HG03135 (cell line): Measurements from ENCODE around the gene PDZD11.
"Not testable (repeated sequence)": the region's sequence is repeated elsewhere in the genome, so short reads cannot be mapped to it uniquely, and the experiment has no call there.

Experiments used
- ATAC-seq: cut with Tn5 transposase; IDR thresholded peaks from one replicate; pipeline ENCODE4 v1.9.1; 2021; ENCODE audit warnings: mild to moderate bottlenecking, moderate library complexity; ENCODE audit not compliant: unreplicated experiment

Gene PDZD11, protein sequence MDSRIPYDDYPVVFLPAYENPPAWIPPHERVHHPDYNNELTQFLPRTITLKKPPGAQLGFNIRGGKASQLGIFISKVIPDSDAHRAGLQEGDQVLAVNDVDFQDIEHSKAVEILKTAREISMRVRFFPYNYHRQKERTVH

DNA sequence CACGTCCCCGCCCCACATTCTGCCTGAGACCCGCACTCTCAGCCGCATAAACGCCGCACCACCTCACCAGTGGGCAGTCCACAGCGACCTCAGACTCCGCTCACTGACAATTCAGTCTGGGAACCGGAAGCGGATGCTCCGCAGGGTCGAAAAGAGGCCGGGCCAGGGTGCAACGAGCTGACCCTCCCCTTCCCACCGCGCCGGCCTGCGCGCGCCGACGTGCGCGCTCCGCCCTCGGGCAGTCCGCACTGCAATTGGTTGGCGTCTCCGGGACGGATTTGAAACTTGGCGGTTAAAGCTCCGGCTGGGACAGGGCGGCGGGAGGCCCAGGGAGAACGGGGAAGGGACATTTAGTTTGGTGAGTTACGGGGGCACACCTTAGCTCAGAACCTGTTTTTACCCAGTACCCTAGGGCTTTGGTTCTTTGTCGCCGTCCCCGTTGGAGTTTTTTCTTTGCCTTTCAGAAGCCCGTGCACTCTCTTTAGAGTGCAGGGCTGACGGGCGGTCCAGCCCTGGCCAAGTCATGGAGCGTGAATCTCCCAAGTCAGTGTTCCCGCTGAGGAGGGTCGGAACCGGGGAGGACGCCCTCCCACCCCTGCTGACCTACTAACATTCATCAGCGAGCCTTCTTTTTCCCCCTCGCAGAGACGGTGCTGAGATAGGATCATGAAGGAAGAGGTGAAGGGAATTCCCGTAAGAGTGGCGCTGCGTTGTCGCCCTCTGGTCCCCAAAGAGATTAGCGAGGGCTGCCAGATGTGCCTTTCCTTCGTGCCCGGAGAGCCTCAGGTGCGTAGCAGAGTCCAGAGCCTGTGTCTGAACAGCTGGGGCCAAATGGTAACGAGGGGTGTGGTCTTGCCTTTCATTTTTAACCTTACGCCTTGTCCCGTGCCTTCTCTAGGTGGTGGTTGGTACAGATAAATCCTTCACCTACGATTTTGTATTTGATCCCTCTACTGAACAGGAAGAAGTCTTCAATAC, at the start of gene PDZD11, which contains the start of gene KIF4A:
PDZD11 (minus strand) TSS at position 135 of the 978 bp plus-strand sequence. CDS start 586 bp downstream, outside the sequence.
KIF4A (plus strand) TSS at position 312 of the 978 bp plus-strand sequence; CDS start at position 667, 355 bp downstream.
- ATAC-seq, result peak; percentile 94

DNA sequence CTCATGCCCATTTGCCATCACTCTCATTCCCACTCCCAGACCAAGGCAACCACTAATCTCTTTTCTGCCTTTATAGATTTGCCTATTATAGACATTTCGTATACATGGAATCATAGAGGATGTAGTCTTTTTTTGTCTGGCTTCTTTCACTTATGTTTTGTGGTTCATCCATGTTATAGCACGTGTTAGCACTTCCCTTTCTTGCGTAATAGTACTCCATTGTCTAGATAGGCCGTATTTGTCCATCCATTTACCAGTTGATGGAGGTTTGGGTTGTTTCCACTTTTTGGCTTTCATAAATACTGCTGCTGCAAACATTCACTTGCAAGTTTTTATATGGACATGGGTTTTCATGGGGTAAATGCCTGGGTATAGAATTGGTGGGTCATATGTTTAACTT, 48.6 kb upstream of the PDZD11 start:
- no peak for ATAC-seq

DNA sequence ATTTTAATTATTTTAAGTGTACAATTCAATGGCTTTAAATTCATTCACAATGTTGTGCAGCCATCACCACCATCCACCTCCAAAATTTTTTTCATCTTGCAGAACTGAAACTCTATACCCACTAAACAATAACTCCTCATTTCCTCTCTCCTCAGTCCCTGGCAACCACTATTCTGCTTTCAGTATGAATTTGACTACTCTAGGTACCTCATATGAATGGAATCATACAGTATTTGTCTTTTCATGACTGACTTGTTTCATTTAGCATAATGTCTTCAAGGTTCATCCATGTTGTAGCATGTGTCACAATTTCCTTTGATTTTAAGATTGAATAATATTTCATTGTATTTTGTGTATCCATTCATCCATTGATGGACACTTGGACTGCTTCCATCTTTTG, 47.0 kb upstream of the PDZD11 start:
- ATAC-seq, result peak; percentile 100

DNA sequence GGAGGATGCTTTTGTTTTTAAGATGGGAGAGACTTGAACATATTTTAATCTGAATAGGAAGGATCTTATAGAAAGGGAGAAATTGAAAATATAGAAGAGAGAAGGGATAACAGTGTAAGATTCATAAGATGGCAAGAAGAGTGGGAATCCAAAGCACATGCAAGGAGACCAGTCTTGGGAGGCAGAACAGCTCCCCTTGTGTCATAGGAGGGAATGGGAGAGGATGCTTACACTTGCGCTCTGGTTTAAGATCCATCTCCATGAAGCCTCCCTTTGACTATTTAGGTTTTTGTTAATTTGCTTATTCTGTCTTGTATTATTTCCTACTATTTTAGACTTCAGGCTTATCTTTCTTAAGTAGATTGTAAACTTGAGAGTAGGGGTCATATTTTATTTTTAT, 42.9 kb upstream of the PDZD11 start:
- no peak for ATAC-seq

DNA sequence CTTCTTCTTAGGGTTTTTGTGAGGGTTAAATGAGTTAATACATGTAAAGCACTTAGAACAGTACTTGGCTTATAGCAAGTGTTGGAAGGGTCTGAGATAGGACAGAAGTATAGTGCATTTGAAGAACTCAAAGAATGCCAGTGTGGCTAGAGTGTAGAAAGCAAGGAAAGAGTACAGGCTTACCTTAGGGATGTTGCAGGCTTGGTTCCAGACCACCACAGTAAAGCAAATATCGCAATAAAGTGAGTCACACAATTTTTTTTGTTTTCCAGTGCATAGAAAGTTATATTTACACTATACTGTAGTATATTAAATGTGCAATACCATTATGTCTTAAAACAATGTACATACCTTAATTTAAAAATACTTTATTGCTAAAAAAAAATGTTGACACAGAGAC, 41.4 kb upstream of the PDZD11 start:
- no peak for ATAC-seq

DNA sequence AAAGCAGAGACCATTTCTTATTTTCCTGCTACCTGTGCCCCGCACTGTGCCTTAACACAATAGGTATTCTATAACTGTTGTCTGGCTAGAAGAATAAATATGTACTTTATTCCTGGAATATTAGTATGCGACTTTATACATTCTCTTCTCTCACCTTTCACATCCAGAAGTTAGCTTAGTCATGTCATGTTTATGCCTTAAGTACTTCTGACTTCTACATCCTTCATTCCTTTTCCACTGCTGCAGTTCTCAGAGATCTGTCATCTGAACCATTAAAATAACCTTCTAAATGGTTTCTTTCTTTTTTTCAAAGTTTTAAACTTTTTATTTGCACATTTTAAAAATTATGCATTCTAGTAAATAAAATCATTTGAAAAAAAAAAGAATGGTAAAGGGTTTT, 34.6 kb upstream of the PDZD11 start:
- no peak for ATAC-seq

DNA sequence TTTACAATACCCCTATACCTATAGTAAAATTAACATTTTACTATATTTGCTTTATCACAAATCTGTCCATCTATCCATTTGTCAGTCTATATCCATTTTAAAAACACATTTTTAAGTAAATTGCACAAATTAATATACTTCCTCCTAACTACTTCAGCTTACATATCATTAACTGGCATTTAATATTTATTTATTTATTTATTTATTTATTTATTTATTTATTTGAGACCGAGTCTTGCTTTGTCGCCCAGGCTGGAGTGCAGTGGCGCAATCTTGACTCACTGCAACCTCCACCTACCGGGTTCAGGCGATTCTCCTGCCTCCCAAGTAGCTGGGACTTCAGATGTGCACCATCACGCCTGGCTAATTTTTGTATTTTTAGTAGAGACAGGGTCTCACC, 33.9 kb upstream of the PDZD11 start:
- ATAC-seq, result not testable (repeated sequence)

DNA sequence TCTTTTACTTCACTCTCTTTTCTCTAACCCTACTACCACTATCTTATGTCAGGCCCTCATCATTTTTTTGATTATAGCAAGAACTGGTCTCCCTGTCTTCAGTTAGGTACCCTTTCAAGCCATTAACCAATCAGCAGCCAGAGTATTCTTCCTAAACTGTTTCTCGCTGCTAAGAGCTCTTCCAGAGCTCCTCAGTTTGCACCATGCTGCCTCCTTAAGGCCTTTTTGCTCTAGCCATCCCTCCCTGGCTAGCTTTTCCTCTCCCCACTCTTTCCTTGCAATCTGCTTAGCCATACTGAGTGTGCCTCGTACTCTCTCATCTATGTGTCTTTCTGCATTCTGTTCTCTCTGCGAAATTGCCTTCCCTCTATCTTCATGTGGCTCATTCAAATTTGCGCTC, 33.1 kb upstream of the PDZD11 start:
- ATAC-seq, result no peak

DNA sequence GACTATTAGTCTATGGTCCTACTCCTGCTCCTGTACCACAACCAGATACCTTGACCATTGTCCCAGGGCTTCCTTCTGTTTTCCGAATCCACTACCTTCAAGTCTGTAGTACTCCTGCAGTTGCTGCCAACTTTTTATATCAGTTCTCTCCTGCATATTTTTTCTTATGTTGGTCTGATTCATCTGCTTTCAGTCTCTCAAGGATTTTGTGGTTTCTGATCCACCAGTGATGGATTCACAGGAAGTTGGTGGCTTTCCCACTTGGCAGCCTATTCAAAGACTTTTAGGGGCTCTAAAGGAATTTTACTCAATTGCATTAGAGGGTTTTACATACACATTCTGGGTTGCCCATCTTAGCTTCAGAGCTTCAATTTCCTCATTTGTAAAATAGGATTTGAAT, 23.8 kb upstream of the PDZD11 start:
- ATAC-seq, result no peak

DNA sequence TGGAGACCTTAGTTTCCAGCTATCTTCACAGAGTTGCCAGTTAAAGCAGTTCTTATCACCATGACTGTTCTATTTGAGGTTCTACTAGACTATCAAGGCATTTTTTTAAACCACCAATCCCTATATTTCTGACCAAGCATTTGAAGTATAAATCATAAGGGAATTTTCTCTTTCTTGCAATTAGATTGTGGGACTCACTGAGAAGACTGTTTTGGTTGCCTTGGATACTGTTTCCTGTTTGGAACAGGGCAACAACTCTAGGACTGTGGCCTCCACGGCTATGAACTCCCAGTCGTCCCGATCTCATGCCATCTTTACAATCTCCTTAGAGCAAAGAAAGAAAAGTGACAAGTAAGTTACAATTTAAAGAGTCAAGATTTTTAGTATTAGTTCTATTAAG, 12.0 kb upstream of the PDZD11 start:
- no peak for ATAC-seq

DNA sequence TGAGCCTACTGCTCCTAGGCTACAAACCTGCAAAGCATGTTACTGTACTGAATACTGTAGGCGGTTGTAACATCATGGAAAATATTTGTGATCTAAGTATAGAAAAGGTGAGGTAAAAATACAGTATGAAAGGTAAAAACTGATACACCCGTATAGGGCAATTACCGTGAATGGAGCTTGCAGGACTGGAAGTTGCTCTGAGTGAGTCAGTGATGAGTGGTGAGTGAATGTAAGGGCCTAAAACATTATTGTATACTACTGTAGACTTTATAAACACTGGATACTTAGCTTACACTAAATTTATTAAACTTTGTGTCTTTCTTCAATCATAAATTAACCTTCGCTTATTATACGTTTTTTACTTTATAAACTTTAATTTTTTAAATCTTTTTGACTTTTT, 3.9 kb upstream of the PDZD11 start:
- ATAC-seq, result no peak

DNA sequence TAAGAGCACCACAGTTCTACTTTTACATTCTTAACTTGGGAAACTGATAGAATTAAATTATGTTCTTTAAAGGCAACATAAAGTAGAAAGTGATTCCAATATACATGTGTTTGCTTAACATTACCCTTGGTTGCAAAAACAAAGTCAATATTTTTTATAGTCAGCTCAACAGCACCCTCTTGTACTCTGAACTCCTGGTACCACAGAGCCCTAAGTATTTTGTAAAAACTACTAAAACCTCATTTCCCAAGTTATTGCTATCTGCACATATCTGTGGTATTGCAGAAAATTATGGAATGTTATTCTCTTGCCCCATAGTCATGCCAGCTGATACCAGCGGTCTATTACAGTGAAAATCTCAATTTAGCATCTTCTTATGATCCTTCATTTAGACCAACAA, 3.1 kb upstream of the PDZD11 start:
- ATAC-seq, result no peak

DNA sequence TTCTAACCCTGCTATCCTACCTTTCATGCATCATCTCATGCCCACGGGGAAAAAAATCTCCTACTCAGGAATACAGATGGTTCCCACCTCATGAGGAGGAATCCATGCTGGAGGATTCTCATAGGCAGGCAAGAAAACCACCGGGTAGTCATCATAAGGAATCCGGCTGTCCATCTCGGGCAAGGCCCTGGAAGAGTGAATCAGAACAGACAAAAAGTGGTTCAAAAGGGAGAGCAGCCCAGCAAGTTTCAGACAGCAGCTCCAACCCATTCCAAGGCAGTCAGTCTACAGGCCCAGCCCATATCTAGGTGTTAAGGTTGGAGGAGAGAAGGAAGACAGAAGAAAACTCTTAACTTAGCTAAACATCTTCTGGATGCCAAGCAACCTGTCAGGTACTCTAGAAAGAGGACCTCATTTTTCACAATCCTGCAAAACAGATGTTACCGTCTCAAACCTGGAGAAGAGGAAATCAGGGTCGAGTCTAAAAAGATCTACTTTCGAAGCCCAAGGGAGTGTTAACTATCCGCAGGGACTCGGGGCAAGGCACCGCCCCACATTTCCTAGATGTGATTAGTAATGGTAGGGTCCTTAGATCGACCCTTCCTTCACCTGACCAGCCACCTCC, 447 bp downstream of the PDZD11 start:
- no peak for ATAC-seq

DNA sequence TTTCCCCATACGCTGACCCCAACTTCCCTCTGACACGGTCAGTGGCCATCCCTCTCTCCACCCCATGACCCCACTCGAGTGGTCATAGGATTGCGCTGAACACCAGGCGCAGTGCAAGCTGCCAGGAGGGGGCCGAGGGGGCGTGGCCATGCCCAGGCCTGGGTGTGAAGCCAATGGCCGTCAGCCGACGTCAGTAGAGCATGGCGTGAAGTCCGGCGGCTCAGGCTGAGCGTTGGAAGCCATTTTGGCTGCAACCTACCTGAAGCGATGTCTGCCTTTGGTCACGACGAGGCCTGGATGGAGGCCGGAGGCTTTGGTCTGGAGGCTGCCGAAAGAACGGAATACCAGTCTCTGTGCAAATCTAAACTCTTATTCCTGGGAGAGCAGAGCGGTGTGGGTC, 7.8 kb downstream of the PDZD11 start, which contains the start of gene RAB41:
RAB41 (plus strand) TSS at position 222 of the 400 bp plus-strand sequence; CDS start at position 268, 46 bp downstream.
- no peak for ATAC-seq

DNA sequence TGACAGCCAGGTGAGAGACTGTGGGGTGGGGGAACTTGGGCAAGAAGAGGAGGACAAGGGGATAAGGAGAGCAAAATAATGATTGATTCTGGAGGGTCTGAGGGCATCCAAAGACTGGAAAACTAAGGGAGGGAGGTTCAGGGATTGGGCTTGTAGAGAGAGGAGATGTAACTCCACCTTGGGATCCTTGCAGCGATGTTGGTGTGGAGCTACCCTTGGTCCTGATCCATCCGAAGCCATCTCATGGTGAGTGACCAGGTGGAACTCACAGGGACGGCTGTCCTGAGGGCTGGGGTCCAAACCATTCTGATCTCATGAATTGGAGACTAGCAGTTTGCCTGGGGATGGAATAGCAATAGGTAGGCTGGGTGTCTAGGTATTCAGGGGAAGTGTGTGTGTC, 9.2 kb downstream of the PDZD11 start:
- no peak for ATAC-seq

DNA sequence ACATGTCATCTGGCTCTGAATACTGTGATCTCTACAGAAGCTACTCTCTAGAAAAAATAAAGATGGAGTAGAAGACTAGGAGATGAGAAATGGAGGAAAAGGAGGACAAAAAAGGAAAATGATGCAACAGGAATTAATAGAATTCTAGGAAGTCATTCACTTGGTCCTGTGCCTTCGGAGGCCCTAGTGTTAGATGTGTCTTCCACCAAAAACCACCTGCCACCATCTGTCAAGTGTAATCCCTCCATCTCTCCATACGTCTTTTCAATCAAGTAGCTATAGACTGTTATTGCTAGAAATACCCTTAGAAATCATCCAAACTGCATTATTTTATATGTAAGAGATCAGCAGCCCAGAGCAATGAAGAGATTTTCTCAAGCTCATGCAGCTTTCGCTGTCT, 10.6 kb downstream of the PDZD11 start:
- ATAC-seq, result no peak

DNA sequence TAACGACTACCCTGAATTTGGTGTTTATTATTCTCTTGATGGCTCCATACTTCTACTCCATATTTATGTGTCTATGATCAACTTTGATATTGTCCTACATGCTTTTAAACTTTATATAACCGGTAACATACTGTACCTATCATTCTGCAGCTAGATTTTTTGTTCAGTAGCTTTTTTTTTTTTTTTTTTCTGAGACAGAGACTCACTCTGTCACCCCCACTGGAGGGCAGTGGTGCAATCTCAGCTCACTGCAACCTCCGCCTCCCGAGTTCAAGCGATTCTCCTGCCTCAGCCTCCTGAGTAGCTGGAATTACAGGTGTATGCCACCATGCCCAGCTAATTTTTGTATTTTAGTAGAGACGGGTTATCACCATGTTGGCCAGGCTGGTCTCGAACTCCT, 15.7 kb downstream of the PDZD11 start:
- not testable (repeated sequence) for ATAC-seq

DNA sequence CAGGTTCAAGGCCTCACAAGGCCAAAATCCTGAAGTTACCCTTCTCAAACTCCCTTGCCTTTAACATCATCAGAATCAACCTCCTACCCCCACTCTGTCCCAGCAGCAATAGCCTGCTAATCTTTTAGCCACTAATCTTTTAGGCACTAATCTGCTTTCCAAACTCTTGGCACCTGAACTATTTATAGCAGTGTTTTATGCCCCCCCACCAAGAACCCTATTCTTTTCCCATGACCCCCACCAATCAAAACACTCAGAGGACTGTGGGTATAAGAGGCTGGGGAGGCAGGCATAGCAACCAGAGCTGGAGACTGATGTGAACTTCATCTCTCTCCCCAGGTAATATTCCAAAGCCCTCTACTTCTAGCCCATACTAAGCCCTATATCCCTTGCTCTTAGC, 21.7 kb downstream of the PDZD11 start, which contains the start of gene ARR3:
ARR3 (plus strand) TSS at position 301 of the 400 bp plus-strand sequence. CDS start 1,052 bp downstream, outside the sequence.
- no peak for ATAC-seq

DNA sequence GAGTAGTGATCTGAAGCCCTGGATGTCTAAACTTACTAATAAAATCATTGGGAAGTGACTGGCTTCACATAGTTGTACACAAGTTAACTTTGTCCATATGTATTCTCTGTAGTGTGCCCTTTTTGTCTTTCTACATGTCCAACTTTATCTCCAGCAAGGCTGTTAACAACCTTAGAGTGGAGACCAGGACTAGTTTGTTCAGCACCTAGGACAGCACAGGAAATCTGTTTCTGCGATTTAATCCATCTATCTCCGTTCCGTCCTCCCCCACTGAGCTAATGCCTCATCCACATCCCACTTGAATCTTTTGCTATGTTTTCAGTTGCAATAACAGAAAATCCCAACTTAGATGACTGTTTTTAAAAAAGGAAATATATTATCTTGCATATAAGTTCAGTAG, 24.9 kb downstream of the PDZD11 start:
- no peak for ATAC-seq

DNA sequence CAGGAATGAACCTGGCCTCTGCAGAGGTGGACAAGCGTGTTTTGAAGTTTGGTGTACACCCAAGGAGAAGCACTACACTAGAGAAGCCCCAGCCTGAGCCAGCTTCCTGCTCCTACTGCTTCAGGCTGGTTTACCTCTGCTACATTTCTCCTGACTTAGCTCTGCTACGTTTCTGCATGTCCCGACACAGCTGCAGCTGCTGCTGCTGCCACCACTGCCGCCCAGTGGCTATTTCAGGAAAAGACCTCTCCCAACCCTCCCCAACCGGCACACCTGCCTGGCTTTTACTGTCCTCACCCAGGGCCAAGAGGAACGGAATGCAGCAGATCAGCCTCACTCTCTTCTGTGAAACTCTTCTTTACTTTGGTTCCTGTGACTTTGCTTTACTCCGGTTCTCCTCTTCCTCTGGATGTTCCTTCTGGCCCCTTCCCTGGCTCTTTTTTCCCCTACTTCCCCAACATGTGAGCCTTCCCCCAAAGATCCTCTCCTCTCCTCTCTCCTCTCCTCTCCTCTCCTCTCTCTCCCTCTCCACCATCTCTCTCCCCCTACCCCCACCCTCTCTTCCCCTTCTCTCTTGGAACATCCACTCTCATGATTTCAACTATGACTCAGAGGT, 26.7 kb downstream of the PDZD11 start:
- no peak for ATAC-seq

DNA sequence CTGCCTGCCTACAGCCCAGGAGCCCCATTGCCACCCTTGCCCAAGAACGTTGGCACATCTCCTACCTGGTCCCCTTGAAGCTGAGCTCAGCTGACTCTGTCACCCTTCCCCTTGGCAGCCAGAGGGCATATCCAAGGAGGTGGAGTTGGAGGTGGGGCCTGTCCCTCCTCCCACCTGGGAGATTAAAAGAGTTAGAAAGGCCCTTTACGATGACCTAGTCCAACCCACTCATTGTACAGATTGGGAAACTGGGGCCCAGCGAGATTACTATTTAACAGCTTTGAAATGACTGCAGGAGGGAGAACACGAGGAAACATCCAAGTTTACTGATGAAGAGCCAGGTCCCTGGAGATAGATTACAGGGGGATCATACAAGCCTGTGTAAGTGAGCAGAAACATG, 29.6 kb downstream of the PDZD11 start, which contains the start of gene P2RY4:
P2RY4 (minus strand) TSS at position 101 of the 400 bp plus-strand sequence. CDS start 580 bp downstream, outside the sequence.
- no peak for ATAC-seq
